Measurements from ENCODE around the gene WNT16. TPM values are rescaled to one million over a fixed set of nuclear protein-coding genes. Genes with fewer than 3 reads are reported as not detected.

Gene WNT16, protein sequence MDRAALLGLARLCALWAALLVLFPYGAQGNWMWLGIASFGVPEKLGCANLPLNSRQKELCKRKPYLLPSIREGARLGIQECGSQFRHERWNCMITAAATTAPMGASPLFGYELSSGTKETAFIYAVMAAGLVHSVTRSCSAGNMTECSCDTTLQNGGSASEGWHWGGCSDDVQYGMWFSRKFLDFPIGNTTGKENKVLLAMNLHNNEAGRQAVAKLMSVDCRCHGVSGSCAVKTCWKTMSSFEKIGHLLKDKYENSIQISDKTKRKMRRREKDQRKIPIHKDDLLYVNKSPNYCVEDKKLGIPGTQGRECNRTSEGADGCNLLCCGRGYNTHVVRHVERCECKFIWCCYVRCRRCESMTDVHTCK
- polyA plus RNA-seq, result under 1 TPM in 2 of 4 donors, not detected in 2; 0.10 to 0.30 TPM
- long read RNA-seq, donor 1, result 0 reads
- long read RNA-seq, donor 2, result 0 reads
- long read RNA-seq, donor 3, result 0 reads
- long read RNA-seq, donor 4, result 0 reads
- long read RNA-seq, donor 5, partial matches to known transcripts, result 17 of 34 reads
- long read RNA-seq, donor 5, other reads (novel, unspliced or antisense), result 17 of 34 reads
- long read RNA-seq, donor 6, result 0 reads
- long read RNA-seq, donor 7, result 0 reads
- long read RNA-seq, donor 8, result 0 reads
- long read RNA-seq, donor 9, result 0 reads
- long read RNA-seq, donor 10, result 0 reads

- H3K4me1 ChIP-seq (ENCODE audit: control insufficient read depth in 3 of 3, insufficient read depth in 2 of 3, low read depth in 1 of 3, low read length in 2 of 3), result peaks cover 4 to 12% (median 8%) of the 10 kb centered on the region in 3 donors
- no peak for FAIRE-seq
- H3K27me3 ChIP-seq (ENCODE audit: control insufficient read depth in 3 of 3, insufficient read depth in 3 of 3, low read length in 3 of 3), result peaks cover 4 to 50% (median 25%) of the 10 kb centered on the region in 3 donors
- DNase-seq, result no peak
- H3K4me3 ChIP-seq (ENCODE audit: low read depth in 1 of 3, low read length in 3 of 3), result peak within 1 kb of the TSS in 2 of 3 donors; percentile 18 to 36
- no peak within 1 kb of the TSS for H3K27ac ChIP-seq (ENCODE audit: low read depth in 1 of 3, low read length in 2 of 3)
- peaks cover 0 to 3% of the 10 kb centered on the region in 2 donors for H3K9me3 ChIP-seq (ENCODE audit: control insufficient read depth in 2 of 2, insufficient read depth in 1 of 2, low read depth in 1 of 2, low read length in 1 of 2)
- 19 to 22% (median 20%) methylated on average over 27 of the region's 27 CpGs for WGBS, 3 donors
- H3K36me3 ChIP-seq (ENCODE audit: control insufficient read depth in 3 of 3, insufficient read depth in 2 of 3, low read depth in 1 of 3, low read length in 3 of 3), result no peaks in the 10 kb centered on the region
These were observed at the start of gene WNT16 for GRCh38 chr7:121328508-121329190. WNT16 (plus strand) TSS chr7:121329000; CDS start chr7:121329293, 293 bp downstream.

GRCh38 chr7:121279060-121279620, 49.7 kb upstream of the WNT16 start:
- no peak overlapping the region for H3K4me3 ChIP-seq (ENCODE audit: low read depth in 1 of 3, low read length in 3 of 3)
- FAIRE-seq (no peak), DNase-seq (no peak)
- 66 to 72% (median 71%) methylated on average over 2 of the region's 2 CpGs for WGBS, 3 donors
- no peaks in the 10 kb centered on the region for H3K4me1 ChIP-seq (ENCODE audit: control insufficient read depth in 3 of 3, insufficient read depth in 2 of 3, low read depth in 1 of 3, low read length in 2 of 3)
- H3K27me3 ChIP-seq (ENCODE audit: control insufficient read depth in 3 of 3, insufficient read depth in 3 of 3, low read length in 3 of 3), result no peaks in the 10 kb centered on the region
- no peaks in the 10 kb centered on the region for H3K36me3 ChIP-seq (ENCODE audit: control insufficient read depth in 3 of 3, insufficient read depth in 2 of 3, low read depth in 1 of 3, low read length in 3 of 3)
- no peak overlapping the region for H3K27ac ChIP-seq (ENCODE audit: low read depth in 1 of 3, low read length in 2 of 3)
- H3K9me3 ChIP-seq (ENCODE audit: control insufficient read depth in 2 of 2, insufficient read depth in 1 of 2, low read depth in 1 of 2, low read length in 1 of 2), result no peaks in the 10 kb centered on the region

GRCh38 chr7:121279822-121280221, 49.0 kb upstream of the WNT16 start:
- FAIRE-seq (no peak), DNase-seq (no peak)
- Histone ChIP-seq H3K27ac (ENCODE audit: low read depth in 1 of 3, low read length in 2 of 3) (no peak overlapping the region), H3K36me3 (ENCODE audit: control insufficient read depth in 3 of 3, insufficient read depth in 2 of 3, low read depth in 1 of 3, low read length in 3 of 3) (no peaks in the 10 kb centered on the region), H3K4me1 (ENCODE audit: control insufficient read depth in 3 of 3, insufficient read depth in 2 of 3, low read depth in 1 of 3, low read length in 2 of 3) (no peaks in the 10 kb centered on the region), H3K9me3 (ENCODE audit: control insufficient read depth in 2 of 2, insufficient read depth in 1 of 2, low read depth in 1 of 2, low read length in 1 of 2) (peaks cover 0 to 4% of the 10 kb centered on the region in 2 donors), H3K27me3 (ENCODE audit: control insufficient read depth in 3 of 3, insufficient read depth in 3 of 3, low read length in 3 of 3) (no peaks in the 10 kb centered on the region), H3K4me3 (ENCODE audit: low read depth in 1 of 3, low read length in 3 of 3) (no peak overlapping the region)
- WGBS, 3 donors, result 78 to 85% (median 79%) methylated on average over 4 of the region's 4 CpGs

DNA sequence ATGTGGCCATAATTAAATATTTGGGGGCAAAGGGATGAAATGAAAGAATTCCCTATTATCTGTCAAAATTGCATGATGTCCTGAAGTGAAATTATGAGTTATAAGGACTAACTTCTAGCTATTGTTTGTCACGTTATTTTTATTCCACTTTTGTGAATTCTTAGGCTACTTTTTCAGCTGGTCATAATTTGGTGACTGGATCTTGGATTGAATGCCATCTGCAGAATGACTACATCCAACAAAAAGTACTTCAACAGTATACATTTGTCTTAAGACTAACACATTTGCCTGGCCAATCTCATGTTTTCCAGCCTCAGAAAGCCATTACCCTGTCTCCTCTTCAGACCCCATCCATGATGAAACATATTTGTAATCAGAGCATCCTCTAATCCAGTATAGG, 48.1 kb upstream of the WNT16 start:
- WGBS, 3 donors, result 79 to 86% (median 81%) methylated on average over 1 of the region's 1 CpG
- peaks cover 0 to 8% of the 10 kb centered on the region in 2 donors for H3K9me3 ChIP-seq (ENCODE audit: control insufficient read depth in 2 of 2, insufficient read depth in 1 of 2, low read depth in 1 of 2, low read length in 1 of 2)
- no peaks in the 10 kb centered on the region for H3K27me3 ChIP-seq (ENCODE audit: control insufficient read depth in 3 of 3, insufficient read depth in 3 of 3, low read length in 3 of 3)
- DNase-seq, result no peak
- no peak overlapping the region for H3K4me3 ChIP-seq (ENCODE audit: low read depth in 1 of 3, low read length in 3 of 3)
- H3K27ac ChIP-seq (ENCODE audit: low read depth in 1 of 3, low read length in 2 of 3), result no peak overlapping the region
- no peak for FAIRE-seq
- no peaks in the 10 kb centered on the region for H3K4me1 ChIP-seq (ENCODE audit: control insufficient read depth in 3 of 3, insufficient read depth in 2 of 3, low read depth in 1 of 3, low read length in 2 of 3)
- H3K36me3 ChIP-seq (ENCODE audit: control insufficient read depth in 3 of 3, insufficient read depth in 2 of 3, low read depth in 1 of 3, low read length in 3 of 3), result no peaks in the 10 kb centered on the region

DNA sequence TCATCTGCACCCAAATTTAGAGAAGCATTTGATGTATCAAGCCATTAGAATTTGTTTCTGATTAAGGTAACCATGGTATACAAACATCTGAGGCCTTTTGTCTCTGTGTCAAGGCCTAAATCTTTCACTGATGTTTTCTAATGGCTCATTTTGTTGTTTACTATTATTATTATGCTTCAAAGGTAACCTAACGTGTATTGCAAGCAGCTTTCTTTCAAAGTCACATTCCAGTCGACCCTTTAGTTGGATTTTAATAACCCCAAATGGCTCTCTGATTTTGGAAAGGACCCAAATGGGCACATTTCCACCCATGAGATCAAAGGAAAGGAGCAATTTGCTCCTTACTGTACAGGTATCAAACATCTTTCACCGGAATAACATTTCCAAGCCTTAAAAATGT, 46.7 kb upstream of the WNT16 start:
- FAIRE-seq (no peak), DNase-seq (no peak)
- H3K4me1 ChIP-seq (ENCODE audit: control insufficient read depth in 3 of 3, insufficient read depth in 2 of 3, low read depth in 1 of 3, low read length in 2 of 3), result no peaks in the 10 kb centered on the region
- no peak overlapping the region for H3K27ac ChIP-seq (ENCODE audit: low read depth in 1 of 3, low read length in 2 of 3)
- H3K4me3 ChIP-seq (ENCODE audit: low read depth in 1 of 3, low read length in 3 of 3), result no peak overlapping the region
- WGBS, 3 donors, result 26 to 66% (median 47%) methylated on average over 3 of the region's 3 CpGs
- no peaks in the 10 kb centered on the region for H3K36me3 ChIP-seq (ENCODE audit: control insufficient read depth in 3 of 3, insufficient read depth in 2 of 3, low read depth in 1 of 3, low read length in 3 of 3)
- H3K9me3 ChIP-seq (ENCODE audit: control insufficient read depth in 2 of 2, insufficient read depth in 1 of 2, low read depth in 1 of 2, low read length in 1 of 2), result peaks cover 0 to 8% of the 10 kb centered on the region in 2 donors
- no peaks in the 10 kb centered on the region for H3K27me3 ChIP-seq (ENCODE audit: control insufficient read depth in 3 of 3, insufficient read depth in 3 of 3, low read length in 3 of 3)

- Histone ChIP-seq H3K36me3 (ENCODE audit: control insufficient read depth in 3 of 3, insufficient read depth in 2 of 3, low read depth in 1 of 3, low read length in 3 of 3) (no peaks in the 10 kb centered on the region), H3K4me1 (ENCODE audit: control insufficient read depth in 3 of 3, insufficient read depth in 2 of 3, low read depth in 1 of 3, low read length in 2 of 3) (no peaks in the 10 kb centered on the region), H3K27me3 (ENCODE audit: control insufficient read depth in 3 of 3, insufficient read depth in 3 of 3, low read length in 3 of 3) (no peaks in the 10 kb centered on the region), H3K27ac (ENCODE audit: low read depth in 1 of 3, low read length in 2 of 3) (no peak overlapping the region), H3K4me3 (ENCODE audit: low read depth in 1 of 3, low read length in 3 of 3) (no peak overlapping the region), H3K9me3 (ENCODE audit: control insufficient read depth in 2 of 2, insufficient read depth in 1 of 2, low read depth in 1 of 2, low read length in 1 of 2) (peaks cover 0 to 8% of the 10 kb centered on the region in 2 donors)
- DNase-seq (no peak), FAIRE-seq (no peak)
- WGBS, 3 donors, result 90 to 100% (median 98%) methylated on average over 1 of the region's 1 CpG
These were observed 43.6 kb upstream of the WNT16 start for GRCh38 chr7:121285066-121285667.

DNA sequence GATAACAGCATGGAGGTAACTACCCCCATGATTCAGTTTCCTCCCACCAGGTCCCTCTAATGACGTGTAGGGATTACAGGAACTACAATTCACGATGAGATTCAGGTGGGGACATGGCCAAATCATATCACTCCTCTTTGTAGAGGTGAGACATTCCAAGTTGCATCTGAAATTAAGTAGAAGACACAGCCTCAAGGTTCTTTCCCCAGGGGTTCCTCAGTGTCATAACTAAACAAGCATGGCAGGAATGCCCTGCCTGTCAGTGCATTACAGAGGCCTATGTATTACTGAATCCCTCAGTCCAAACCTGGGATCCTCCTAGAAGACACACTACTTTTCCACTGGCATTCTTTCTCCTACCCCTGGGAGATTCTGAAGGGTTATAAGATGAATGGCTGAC, 42.6 kb upstream of the WNT16 start:
- H3K27me3 ChIP-seq (ENCODE audit: control insufficient read depth in 3 of 3, insufficient read depth in 3 of 3, low read length in 3 of 3), result no peaks in the 10 kb centered on the region
- 64 to 90% (median 83%) methylated on average over 2 of the region's 2 CpGs for WGBS, 3 donors
- H3K36me3 ChIP-seq (ENCODE audit: control insufficient read depth in 3 of 3, insufficient read depth in 2 of 3, low read depth in 1 of 3, low read length in 3 of 3), result no peaks in the 10 kb centered on the region
- no peak for FAIRE-seq
- no peaks in the 10 kb centered on the region for H3K4me1 ChIP-seq (ENCODE audit: control insufficient read depth in 3 of 3, insufficient read depth in 2 of 3, low read depth in 1 of 3, low read length in 2 of 3)
- H3K27ac ChIP-seq (ENCODE audit: low read depth in 1 of 3, low read length in 2 of 3), result no peak overlapping the region
- no peak overlapping the region for H3K4me3 ChIP-seq (ENCODE audit: low read depth in 1 of 3, low read length in 3 of 3)
- H3K9me3 ChIP-seq (ENCODE audit: control insufficient read depth in 2 of 2, insufficient read depth in 1 of 2, low read depth in 1 of 2, low read length in 1 of 2), result peaks cover 0 to 8% of the 10 kb centered on the region in 2 donors
- DNase-seq, result no peak
